B cell (primary cell): ENCODE measurements around the gene C13orf42. TPM values are rescaled to one million over a fixed set of nuclear protein-coding genes. Genes with fewer than 3 reads are reported as not detected.

Experiments used
- ATAC-seq: fragments of 200-7000 bp; cut with Tn5 transposase; one replicate; pipeline ENCODE4 v1.10.0; 2021; ENCODE audit warnings: low read depth, mild to moderate bottlenecking, moderate number of reproducible peaks, moderate library complexity
- CTCF ChIA-PET: fragments of 350-600 bp; sonication (Branson Sonifier 250); formaldehyde crosslinking; loops from one replicate; lab custom pipeline; 2021; ENCODE audit warnings: antibody characterized with exemption, inconsistent platforms; lab: Charles Lee
- POLR2A ChIA-PET: fragments of 350-600 bp; sonication (Branson Sonifier 250); formaldehyde crosslinking; loops from one replicate; lab custom pipeline; 2021; ENCODE audit warnings: antibody characterized with exemption; lab: Charles Lee
- DNase-seq: peaks from one replicate; pipeline ENCODE4 v3.0.0; 2013
- H2AFZ ChIP-seq: 2 replicates; pipeline ENCODE4 v1.6.1; 2012; ENCODE audit warnings: mild to moderate bottlenecking, low read depth, low read length; ENCODE audit not compliant: insufficient read depth, poor library complexity, severe bottlenecking
- H3K27ac ChIP-seq, 2 donors: 1 replicate in 1 of 2; 2 replicates in 1 of 2; pipeline ENCODE4 v1.5.1; 2012 to 2013; ENCODE audit warnings: low read length in 2 of 2, mild to moderate bottlenecking in 2 of 2, moderate library complexity in 1 of 2
- H3K27me3 ChIP-seq, 4 experiments: fragments of 200-600 bp in 1 of 4; sonication (generic) in 1 of 4; replicated peaks in 1 of 4; 1 replicate in 2 of 4; 2 replicates in 2 of 4; pipeline versions ENCODE4 v1.6.1 to v1.7.0; 2013 to 2016; ENCODE audit warnings: low read length in 3 of 4, mild to moderate bottlenecking in 2 of 4, mixed read lengths in 1 of 4, moderate library complexity in 1 of 4; ENCODE audit not compliant: insufficient read depth in 4 of 4, control insufficient read depth in 3 of 4; ENCODE audit errors: control extremely low read depth in 1 of 4
- H3K36me3 ChIP-seq, 2 experiments: replicated peaks in 1 of 2; 1 replicate in 1 of 2; 2 replicates in 1 of 2; pipeline versions ENCODE4 v1.6.1 to v1.7.1; 2013; ENCODE audit warnings: low read length in 1 of 2; ENCODE audit not compliant: insufficient read depth in 2 of 2, control insufficient read depth in 1 of 2; ENCODE audit errors: control extremely low read depth in 1 of 2, extremely low read depth in 1 of 2
- H3K4me1 ChIP-seq, 2 donors: fragments of 200-600 bp in 1 of 2; sonication (generic) in 1 of 2; 1 replicate in 1 of 2; 2 replicates in 1 of 2; pipeline versions ENCODE4 v1.5.1 to v1.6.1; 2013 to 2017; ENCODE audit warnings: low read length in 2 of 2; ENCODE audit not compliant: control insufficient read depth in 2 of 2, insufficient read depth in 2 of 2
- H3K4me2 ChIP-seq: replicated peaks from 2 replicates; pipeline ENCODE3; 2012; ENCODE audit warnings: mild to moderate bottlenecking, low read depth, low read length; ENCODE audit not compliant: poor library complexity, severe bottlenecking
- H3K4me3 ChIP-seq, 5 experiments: fragments of 200-600 bp in 1 of 5; sonication (generic) in 1 of 5; 1 replicate in 3 of 5; 2 replicates in 2 of 5; pipeline versions ENCODE4 v1.5.1 to v1.7.0; 2011 to 2016; ENCODE audit warnings: low read length in 4 of 5, mild to moderate bottlenecking in 4 of 5, low read depth in 2 of 5, control low read depth in 1 of 5, moderate library complexity in 1 of 5; ENCODE audit not compliant: insufficient read depth in 1 of 5; ENCODE audit errors: control extremely low read depth in 1 of 5, extremely low read depth in 1 of 5
- H3K79me2 ChIP-seq: fragments of 200-600 bp; sonication (generic); one replicate; pipeline ENCODE4 v1.6.0; 2016; ENCODE audit warnings: low read length; ENCODE audit not compliant: control insufficient read depth, insufficient read depth
- H3K9ac ChIP-seq: fragments of 200-600 bp; sonication (generic); 2 replicates; pipeline ENCODE4 v1.6.1; 2017; ENCODE audit warnings: mild to moderate bottlenecking, low read length, moderate library complexity
- H3K9me3 ChIP-seq, 3 donors: one replicate each; pipeline versions ENCODE4 v1.6.1 to v1.7.1; 2013; ENCODE audit warnings: low read length in 2 of 3; ENCODE audit not compliant: control insufficient read depth in 2 of 3, insufficient read depth in 1 of 3; ENCODE audit errors: control extremely low read depth in 1 of 3
- H4K20me1 ChIP-seq: 2 replicates; pipeline ENCODE4 v1.6.0; 2012; ENCODE audit warnings: mild to moderate bottlenecking, low read length; ENCODE audit not compliant: insufficient read depth, control insufficient read depth, poor library complexity, severe bottlenecking
- H3K27ac Mint-ChIP-seq: one replicate; pipeline ENCODE4 v1.8.0; 2021; ENCODE audit warnings: mixed read lengths
- H3K27me3 Mint-ChIP-seq: one replicate; pipeline ENCODE4 v1.8.0; 2021; ENCODE audit warnings: mixed read lengths
- H3K4me1 Mint-ChIP-seq: one replicate; pipeline ENCODE4 v1.8.0; 2021; ENCODE audit warnings: mixed read lengths
- H3K4me3 Mint-ChIP-seq: one replicate; pipeline ENCODE4 v1.8.0; 2021; ENCODE audit warnings: mixed read lengths
- H3K9me3 Mint-ChIP-seq: one replicate; pipeline ENCODE4 v1.8.0; 2022; ENCODE audit warnings: mixed read lengths; ENCODE audit not compliant: insufficient read depth
- EZH2 ChIP-seq: IDR thresholded peaks from 2 replicates; pipeline ENCODE4 v1.6.1; 2012; ENCODE audit warnings: borderline replicate concordance, low read depth, mild to moderate bottlenecking, moderate library complexity, low read length; ENCODE audit not compliant: insufficient read depth, poor library complexity, severe bottlenecking
- WGBS: methylation state at CpG from one replicate; pipeline ENCODE4 v1.1.5; 2013; ENCODE audit warnings: missing lambda C conversion rate; ENCODE audit not compliant: insufficient coverage; 5-methylcytosine and 5-hydroxymethylcytosine counted together
- intact Hi-C: fragments of 100-400 bp; cut with micrococcal nuclease; formaldehyde crosslinking; loops from one replicate; pipeline ENCODE4 v1.10.0; 2022
- polyA plus RNA-seq: library from polyadenylated mRNA; depleted of rRNA; stranded (reverse); fragments of >200 nt; gene quantifications from 2 replicates; pipeline ENCODE4 v1.2.3, GENCODE V29; 2012
- total RNA-seq, 2 donors: library from RNA; stranded (reverse); fragments of 120-200 nt in 1 of 2; gene quantifications; 1 replicate in 1 of 2; 2 replicates in 1 of 2; pipeline versions ENCODE4 v1.2.3 to v1.2.4, GENCODE V29; 2013 to 2022
- TF ChIP-seq, protein P1 (sequence below): fragments of 200-600 bp; IDR thresholded peaks from one replicate; pipeline ENCODE4 v1.8.0; 2022; ENCODE audit warnings: antibody characterized with exemption, mild to moderate bottlenecking

Gene C13orf42
- total and polyA plus RNA-seq, 2 donors (not counting 1 experiment from before 2014, with no cell fraction given) = not detected

DNA sequence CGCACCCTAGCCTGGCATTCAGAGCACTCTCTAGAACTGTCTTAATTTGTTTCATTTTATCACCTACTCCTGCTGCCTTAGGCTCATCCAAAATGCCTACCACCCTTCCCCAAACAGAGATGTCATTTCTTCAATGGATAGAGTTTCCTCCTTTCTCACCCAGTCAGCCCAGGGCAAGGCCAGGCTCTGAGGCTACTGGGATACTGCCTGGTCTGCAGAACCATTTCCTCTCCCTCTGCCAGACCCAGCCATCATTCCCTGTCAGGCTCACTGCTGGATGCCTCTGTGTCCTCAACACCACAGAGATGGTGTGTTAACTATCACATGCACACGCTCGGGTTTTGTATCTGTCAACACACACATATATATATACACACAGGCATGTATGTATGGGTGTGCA, 47.2 kb downstream of the C13orf42 start:
- TF ChIP-seq EZH2 = no peak
- TF ChIP-seq, protein P1, sequence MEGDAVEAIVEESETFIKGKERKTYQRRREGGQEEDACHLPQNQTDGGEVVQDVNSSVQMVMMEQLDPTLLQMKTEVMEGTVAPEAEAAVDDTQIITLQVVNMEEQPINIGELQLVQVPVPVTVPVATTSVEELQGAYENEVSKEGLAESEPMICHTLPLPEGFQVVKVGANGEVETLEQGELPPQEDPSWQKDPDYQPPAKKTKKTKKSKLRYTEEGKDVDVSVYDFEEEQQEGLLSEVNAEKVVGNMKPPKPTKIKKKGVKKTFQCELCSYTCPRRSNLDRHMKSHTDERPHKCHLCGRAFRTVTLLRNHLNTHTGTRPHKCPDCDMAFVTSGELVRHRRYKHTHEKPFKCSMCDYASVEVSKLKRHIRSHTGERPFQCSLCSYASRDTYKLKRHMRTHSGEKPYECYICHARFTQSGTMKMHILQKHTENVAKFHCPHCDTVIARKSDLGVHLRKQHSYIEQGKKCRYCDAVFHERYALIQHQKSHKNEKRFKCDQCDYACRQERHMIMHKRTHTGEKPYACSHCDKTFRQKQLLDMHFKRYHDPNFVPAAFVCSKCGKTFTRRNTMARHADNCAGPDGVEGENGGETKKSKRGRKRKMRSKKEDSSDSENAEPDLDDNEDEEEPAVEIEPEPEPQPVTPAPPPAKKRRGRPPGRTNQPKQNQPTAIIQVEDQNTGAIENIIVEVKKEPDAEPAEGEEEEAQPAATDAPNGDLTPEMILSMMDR = no peak
- no peaks in the 10 kb centered on the region for H3K9me3 ChIP-seq
- H3K4me1 ChIP-seq = peaks cover 7 to 11% of the 10 kb centered on the region in 2 donors
- no peaks in the 10 kb centered on the region for H3K36me3 ChIP-seq
- no peak overlapping the region for H3K4me3 Mint-ChIP-seq
- WGBS = 100% methylated on average over 1 of the region's 3 CpGs
- H4K20me1 ChIP-seq = no peaks in the 10 kb centered on the region
- H3K4me1 Mint-ChIP-seq = peaks cover 6% of the 10 kb centered on the region
- peaks cover 50% of the 10 kb centered on the region for H3K27me3 Mint-ChIP-seq
- no peak overlapping the region for H2AFZ ChIP-seq
- no peaks in the 10 kb centered on the region for H3K9me3 Mint-ChIP-seq
- peaks cover 0 to 24% (median 14%) of the 10 kb centered on the region in 4 experiments for H3K27me3 ChIP-seq
- intact Hi-C loops = no loop called here
- no peak overlapping the region for H3K9ac ChIP-seq
- ChIA-PET POLR2A (no interaction called here), CTCF (no interaction called here)
- H3K79me2 ChIP-seq = no peaks in the 10 kb centered on the region
- H3K27ac Mint-ChIP-seq = no peak overlapping the region
- no peak overlapping the region for H3K27ac ChIP-seq
- H3K4me2 ChIP-seq = no peak overlapping the region
- no peak overlapping the region for H3K4me3 ChIP-seq
- ATAC-seq = no peak
- no peak for DNase-seq

DNA sequence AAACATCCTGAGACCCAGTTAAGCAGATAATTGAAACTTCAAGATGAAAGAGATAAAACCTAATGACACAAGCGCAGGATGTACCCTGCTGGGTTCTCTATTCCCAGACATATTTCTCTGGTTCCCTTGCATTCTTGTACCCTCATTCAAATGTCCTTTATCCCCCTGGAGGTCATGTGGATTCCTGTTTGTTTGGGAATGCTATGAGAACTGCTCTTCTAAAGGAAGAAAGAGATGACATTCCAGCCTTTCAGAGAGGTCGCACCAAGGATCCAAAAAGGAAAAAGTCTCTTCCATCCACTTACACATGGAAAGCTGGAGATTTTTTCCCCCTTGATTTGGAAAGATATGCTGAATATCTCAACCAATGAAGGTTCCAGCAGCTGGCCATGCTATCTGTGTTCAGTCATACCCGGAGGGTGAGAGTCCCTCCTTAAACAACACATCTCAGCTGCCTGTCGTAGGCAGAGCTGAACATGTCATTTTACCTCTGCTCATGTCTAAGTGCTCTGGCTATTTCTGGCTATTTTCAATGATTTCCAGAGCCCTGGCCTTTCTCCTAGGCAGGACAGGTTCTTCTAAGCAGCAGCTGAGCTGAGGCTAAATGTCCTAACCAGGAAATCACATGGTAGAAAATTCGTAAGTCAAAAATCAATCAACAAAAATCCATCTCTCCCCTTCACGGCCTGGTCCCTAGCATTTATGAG, 52.5 kb downstream of the C13orf42 start:
- no peak for TF ChIP-seq EZH2
- TF ChIP-seq, protein P1 = no peak
- H3K36me3 ChIP-seq = no peaks in the 10 kb centered on the region
- H3K9ac ChIP-seq = no peak overlapping the region
- ChIA-PET CTCF (interaction anchor here (1.8 kb wide), 1 partner anchor 10 kb away, joined by 8 read pairs; no protein-coding TSS in a partner anchor), POLR2A (no interaction called here)
- 82% methylated on average over 2 of the region's 6 CpGs for WGBS
- no peaks in the 10 kb centered on the region for H3K9me3 ChIP-seq
- no peak overlapping the region for H3K4me2 ChIP-seq
- DNase-seq = no peak
- peaks cover 0 to 2% (median 0%) of the 10 kb centered on the region in 4 experiments for H3K27me3 ChIP-seq
- intact Hi-C loops = no loop called here
- no peak overlapping the region for H2AFZ ChIP-seq
- H3K4me1 ChIP-seq = no peaks in the 10 kb centered on the region
- H3K4me3 Mint-ChIP-seq = no peak overlapping the region
- no peak overlapping the region for H3K4me3 ChIP-seq
- peaks cover 7% of the 10 kb centered on the region for H3K27me3 Mint-ChIP-seq
- no peaks in the 10 kb centered on the region for H3K9me3 Mint-ChIP-seq
- no peak overlapping the region for H3K27ac ChIP-seq
- no peaks in the 10 kb centered on the region for H4K20me1 ChIP-seq
- no peaks in the 10 kb centered on the region for H3K4me1 Mint-ChIP-seq
- no peak for ATAC-seq
- no peak overlapping the region for H3K27ac Mint-ChIP-seq
- no peaks in the 10 kb centered on the region for H3K79me2 ChIP-seq
